Osteoblast (primary cell): Measurements from ENCODE around the gene CRIP1. TPM values are rescaled to one million over a fixed set of nuclear protein-coding genes. Genes with fewer than 3 reads are reported as not detected.

ENCODE experiments used
- DNase-seq: peaks from one replicate; pipeline ENCODE4 v3.0.0; 2011; ENCODE audit warnings: low spot score, mixed read lengths; ENCODE audit not compliant: insufficient read length; ENCODE audit errors: missing footprints
- H2AFZ ChIP-seq: 2 replicates; pipeline ENCODE4 v1.6.0; 2011; ENCODE audit warnings: mild to moderate bottlenecking, low read length
- H3K27ac ChIP-seq: 2 replicates; pipeline ENCODE4 v1.5.1; 2011; ENCODE audit warnings: mild to moderate bottlenecking, low read depth, low read length, moderate library complexity
- H3K27me3 ChIP-seq: 2 replicates; pipeline ENCODE4 v1.6.0; 2012; ENCODE audit warnings: mild to moderate bottlenecking, control low read depth, inconsistent platforms, low read length, moderate library complexity; ENCODE audit not compliant: insufficient read depth
- H3K36me3 ChIP-seq: 2 replicates; pipeline ENCODE4 v1.5.1; 2011; ENCODE audit warnings: mild to moderate bottlenecking, low read length, control low read depth, moderate library complexity; ENCODE audit not compliant: insufficient read depth
- H3K4me1 ChIP-seq: 2 replicates; pipeline ENCODE4 v1.5.1; 2011; ENCODE audit warnings: mild to moderate bottlenecking, low read length, control low read depth, moderate library complexity; ENCODE audit not compliant: insufficient read depth
- H3K4me2 ChIP-seq: 2 replicates; pipeline ENCODE4 v1.6.0; 2011; ENCODE audit warnings: mild to moderate bottlenecking, low read length; ENCODE audit not compliant: insufficient read depth
- H3K4me3 ChIP-seq: fragments of 200-600 bp; sonication (generic); 3 replicates; pipeline ENCODE4 v1.5.1; 2012; ENCODE audit warnings: mild to moderate bottlenecking, low read length, inconsistent platforms; ENCODE audit not compliant: insufficient read depth
- H3K79me2 ChIP-seq: 2 replicates; pipeline ENCODE4 v1.6.0; 2012; ENCODE audit warnings: mild to moderate bottlenecking, low read length, control low read depth, inconsistent platforms; ENCODE audit not compliant: insufficient read depth
- H3K9me3 ChIP-seq: 2 replicates; pipeline ENCODE4 v1.5.1; 2011; ENCODE audit warnings: low read depth, low read length, control low read depth
- H4K20me1 ChIP-seq: 2 replicates; pipeline ENCODE4 v1.6.0; 2012; ENCODE audit warnings: mild to moderate bottlenecking, low read length, control low read depth; ENCODE audit not compliant: insufficient read depth
- CTCF ChIP-seq: IDR thresholded peaks from 2 replicates; pipeline ENCODE4 v1.5.1; 2011; ENCODE audit warnings: mild to moderate bottlenecking, low read depth, low read length, moderate library complexity; ENCODE audit errors: extremely low read depth
- total RNA-seq: library from RNA; depleted of rRNA; stranded (reverse); fragments of >200 nt; gene quantifications from 2 replicates; pipeline ENCODE4 v1.2.3, GENCODE V29; 2012

CRIP1 gene
- total RNA-seq, 1 donor: 8.7 TPM

GRCh38 chr14:105471823-105472485, 14.7 kb upstream of the CRIP1 start:
- no peaks in the 10 kb centered on the region for H3K27me3 ChIP-seq
- peaks cover 13% of the 10 kb centered on the region for H3K36me3 ChIP-seq
- H3K4me3 ChIP-seq: no peak overlapping the region
- no peak overlapping the region for H3K27ac ChIP-seq
- no peaks in the 10 kb centered on the region for H3K9me3 ChIP-seq
- peaks cover 24% of the 10 kb centered on the region for H3K4me1 ChIP-seq
- H3K79me2 ChIP-seq: no peaks in the 10 kb centered on the region
- H3K4me2 ChIP-seq: no peak overlapping the region
- peaks cover 23% of the 10 kb centered on the region for H4K20me1 ChIP-seq
- TF ChIP-seq CTCF: no peak
- H2AFZ ChIP-seq: no peak overlapping the region
- DNase-seq: peak; percentile 94

- H2AFZ ChIP-seq: no peak overlapping the region
- H3K4me1 ChIP-seq: peaks cover 26% of the 10 kb centered on the region
- H3K4me3 ChIP-seq: no peak overlapping the region
- H4K20me1 ChIP-seq: peaks cover 23% of the 10 kb centered on the region
- no peak overlapping the region for H3K4me2 ChIP-seq
- TF ChIP-seq CTCF: no peak
- no peaks in the 10 kb centered on the region for H3K9me3 ChIP-seq
- H3K27me3 ChIP-seq: no peaks in the 10 kb centered on the region
- DNase-seq: no peak
- peaks cover 4% of the 10 kb centered on the region for H3K79me2 ChIP-seq
- H3K27ac ChIP-seq: no peak overlapping the region
- peaks cover 7% of the 10 kb centered on the region for H3K36me3 ChIP-seq
Measured at GRCh38 chr14:105472486-105472991, 14.1 kb upstream of the CRIP1 start.

GRCh38 chr14:105473033-105473676, 13.5 kb upstream of the CRIP1 start:
- Histone ChIP-seq H3K4me3 (no peak overlapping the region), H3K27me3 (no peaks in the 10 kb centered on the region), H2AFZ (no peak overlapping the region), H3K27ac (no peak overlapping the region), H3K9me3 (no peaks in the 10 kb centered on the region), H3K79me2 (peaks cover 4% of the 10 kb centered on the region), H3K36me3 (peaks cover under 1% of the 10 kb centered on the region), H4K20me1 (peaks cover 23% of the 10 kb centered on the region), H3K4me1 (peaks cover 26% of the 10 kb centered on the region), H3K4me2 (peak overlapping the region; percentile 76)
- TF ChIP-seq CTCF: no peak
- peak; percentile 94 for DNase-seq
